Activated CD8-positive, alpha-beta memory T cell treated with anti-CD3 and anti-CD28 coated beads for 48 hours (primary cell): ENCODE results near the gene GTSE1.

ENCODE experiments used
- DNase-seq, 3 experiments: peaks; one replicate each; pipeline ENCODE4 v3.0.0-alpha.2; 2020; ENCODE audit warnings: low read depth in 2 of 3, low spot score in 2 of 3

GTSE1 gene

DNA sequence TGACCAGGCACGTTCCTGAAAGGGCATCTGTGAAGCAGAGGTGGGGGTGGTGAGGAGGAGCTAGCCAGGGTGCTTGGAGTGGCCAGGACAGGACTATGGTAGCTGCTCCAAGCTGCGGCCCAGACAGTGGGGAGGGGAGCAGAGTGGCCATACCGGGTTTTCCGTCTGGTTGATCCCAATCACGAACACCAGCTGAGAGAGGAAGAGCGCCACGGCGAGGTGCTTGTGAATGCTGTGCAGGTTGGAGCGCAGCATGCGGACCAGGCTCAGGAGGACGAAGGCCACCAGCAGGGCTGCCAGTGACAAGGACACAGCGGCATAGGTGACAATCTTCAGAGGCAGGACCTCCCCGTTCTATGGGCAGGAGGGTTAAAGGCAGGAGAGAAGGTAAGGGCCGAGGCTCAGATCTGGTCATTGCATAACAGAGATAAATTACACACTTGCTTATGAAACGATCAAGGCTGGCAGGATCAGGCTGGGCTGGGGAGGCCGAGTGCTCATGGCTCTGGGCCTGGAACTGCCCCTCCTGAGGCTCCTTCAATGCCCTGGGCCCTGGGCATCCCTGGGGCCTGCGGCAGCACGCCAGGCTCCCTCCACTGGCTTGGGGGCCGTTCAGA lies 80.3 kb downstream of the GTSE1 start:
- DNase-seq, result no peak

DNA sequence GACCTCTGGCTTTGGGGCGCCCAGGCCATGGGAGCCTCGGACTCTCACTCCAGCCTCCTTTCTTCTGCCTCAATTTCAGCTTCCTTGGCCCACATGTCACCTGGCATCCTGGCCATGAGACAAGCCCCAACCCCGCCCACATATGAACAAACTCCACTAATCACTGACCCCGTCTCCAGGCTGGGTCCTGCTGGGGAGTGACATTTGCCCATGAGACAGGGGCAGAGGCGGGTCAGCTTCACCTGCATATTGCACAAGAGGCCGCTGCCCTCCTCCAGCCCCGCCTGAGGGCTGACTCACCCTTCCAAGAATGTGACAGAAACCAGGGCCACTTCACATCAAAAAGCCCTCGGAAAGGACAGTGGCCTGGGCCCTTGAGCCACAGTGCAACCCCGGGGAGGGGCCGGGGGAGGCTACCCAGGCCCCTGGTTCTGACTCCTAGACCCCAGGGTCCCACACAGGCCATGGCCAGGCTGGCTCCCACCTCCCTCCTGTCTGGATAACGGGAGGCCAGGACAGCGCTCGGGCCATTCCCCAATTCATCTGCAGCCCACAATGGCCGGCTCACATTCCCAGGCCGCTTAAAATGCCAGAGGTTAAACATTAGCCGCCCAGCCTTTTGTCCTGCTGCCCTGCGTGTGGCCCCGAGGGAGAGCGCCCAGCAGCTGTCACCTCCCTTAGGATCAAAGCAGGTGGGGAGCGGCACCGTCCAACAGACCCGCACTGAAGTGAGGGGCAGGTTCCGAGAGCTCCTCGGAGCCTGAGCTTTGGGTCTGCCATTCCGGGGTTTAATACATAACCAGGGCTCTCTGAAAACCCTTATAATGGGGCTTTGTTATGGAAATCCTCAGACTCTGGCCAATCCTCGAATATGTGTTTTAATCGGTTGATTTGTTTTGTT lies 81.1 kb downstream of the GTSE1 start:
- DNase-seq, result no peak

DNA sequence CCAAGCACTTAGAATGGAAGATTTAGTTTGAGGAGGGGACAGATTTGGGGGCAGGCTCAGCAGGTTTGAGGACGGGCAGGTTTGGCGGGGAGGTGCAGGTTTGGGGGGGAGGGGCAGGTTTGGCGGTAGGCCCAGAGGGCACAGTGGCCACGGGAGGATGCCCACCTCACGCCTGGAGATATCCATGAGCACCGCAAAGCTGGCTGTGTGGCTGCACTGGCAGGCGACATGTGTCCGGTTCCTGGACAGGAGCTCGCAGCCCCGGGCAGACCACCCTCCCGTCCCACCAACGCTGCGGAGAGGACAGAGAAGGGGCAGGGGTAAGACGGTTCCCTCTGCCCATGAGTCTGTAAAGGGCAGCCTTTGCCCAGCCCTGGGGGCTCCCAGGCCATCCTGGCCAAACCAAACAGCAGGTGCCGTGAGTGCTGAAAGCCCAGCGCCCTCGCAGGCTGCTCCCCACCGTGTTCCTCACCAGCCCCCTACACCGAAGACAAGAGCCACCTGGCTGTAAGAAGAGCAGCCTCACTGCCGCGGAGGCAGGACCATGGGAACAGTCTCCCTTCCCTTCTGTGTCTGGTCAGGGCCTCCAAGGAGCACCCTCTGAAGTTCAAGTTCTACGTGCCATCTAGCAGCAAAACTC lies 81.9 kb downstream of the GTSE1 start:
- no peak for DNase-seq

DNA sequence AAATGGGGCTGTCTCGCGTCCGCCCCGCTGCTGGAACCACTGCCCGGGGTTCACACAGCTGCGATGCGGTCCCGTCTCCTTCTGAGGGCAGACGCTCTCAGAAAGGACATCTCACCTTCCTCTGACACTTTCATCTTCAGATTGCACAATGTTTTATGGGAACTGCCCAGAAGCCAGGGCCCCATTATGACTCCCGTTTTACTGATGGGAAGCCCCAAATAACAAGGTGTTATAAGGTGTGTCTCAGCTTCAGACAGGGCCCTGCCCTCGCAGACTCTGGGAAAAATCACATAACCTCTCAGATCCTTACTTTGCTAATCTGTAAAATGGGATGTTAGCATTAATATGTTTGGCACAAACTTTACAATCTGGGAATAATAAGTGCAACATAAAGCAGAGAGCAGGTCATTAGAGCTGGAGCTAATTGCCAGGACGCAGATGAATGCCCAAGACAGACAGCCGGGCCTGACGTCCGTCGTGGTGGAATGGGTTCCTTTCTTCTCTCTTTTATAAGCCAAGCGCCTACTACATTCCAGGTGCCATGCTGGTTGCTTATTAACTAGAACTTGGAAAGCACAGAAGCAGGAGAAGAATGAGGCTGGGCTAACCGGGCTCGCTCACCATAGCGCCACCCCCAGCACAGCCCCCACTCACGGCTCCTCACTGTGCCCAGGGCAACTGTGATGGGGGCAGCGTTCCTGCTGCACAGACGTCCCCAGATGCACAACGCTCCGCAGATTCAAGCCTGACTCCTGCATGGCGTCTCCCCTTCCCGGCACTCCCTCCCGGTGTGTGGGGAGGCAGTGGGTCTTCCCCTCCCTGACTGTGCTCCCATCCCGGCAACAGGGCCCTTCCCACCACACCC lies 82.6 kb downstream of the GTSE1 start:
- no peak for DNase-seq

DNA sequence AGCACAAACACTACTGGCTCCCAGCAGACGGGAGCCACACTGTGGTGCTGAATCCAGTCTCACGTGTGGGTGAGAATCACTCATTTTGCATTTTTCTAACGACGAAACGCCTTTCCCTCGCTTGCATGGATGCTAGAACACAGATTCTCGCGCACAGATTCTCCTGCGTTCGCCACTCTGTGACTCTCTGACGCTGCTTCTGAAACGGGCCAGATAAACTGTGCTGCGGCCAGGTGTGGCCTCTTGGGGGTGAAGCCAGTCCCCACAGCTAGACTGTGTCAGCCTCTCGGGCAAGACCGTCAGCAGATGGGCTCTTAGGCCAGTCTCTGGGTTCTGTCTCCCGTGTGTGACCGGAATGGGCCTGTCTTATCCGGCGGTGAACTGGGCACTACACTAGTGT lies 83.4 kb downstream of the GTSE1 start:
- DNase-seq, result no peak
